SK-N-SH (cell line): Measurements from ENCODE around the gene ZC3H7A. TPM values are rescaled to one million over a fixed set of nuclear protein-coding genes. Genes with fewer than 3 reads are reported as not detected.

Source experiments
- CTCF ChIA-PET: fragments of 300-600, 350-600 bp; formaldehyde crosslinking; extraction: SDS; loops from one replicate; lab custom pipeline; 2021; lab: Yijun Ruan, JAX
- POLR2A ChIA-PET: fragments of 350-600 bp; sonication (Branson Sonifier 250); formaldehyde crosslinking; extraction: SDS; loops from one replicate; lab custom pipeline; 2020; ENCODE audit warnings: antibody characterized with exemption, inconsistent platforms; lab: Yijun Ruan, JAX
- DNase-seq: peaks from one replicate; pipeline ENCODE4 v3.0.0; 2012
- H2AFZ ChIP-seq: fragments of 200-600 bp; sonication (generic); 2 replicates; pipeline ENCODE4 v1.8.1; 2016; ENCODE audit warnings: antibody characterized with exemption, mild to moderate bottlenecking, low read depth
- H3F3A ChIP-seq: fragments of 200-600 bp; sonication (generic); replicated peaks from 2 replicates; pipeline ENCODE3; 2016; ENCODE audit warnings: antibody characterized with exemption, mild to moderate bottlenecking; ENCODE audit not compliant: insufficient read depth
- H3K27ac ChIP-seq, 2 experiments: fragments of 200-500 bp in 1 of 2; fragments of 200-600 bp in 1 of 2; sonication (Bioruptor generic) in 1 of 2; sonication (generic), shearing (Covaris generic) in 1 of 2; 2 replicates each; pipeline versions ENCODE4 v1.5.1 to v1.6.1; 2014 to 2016; ENCODE audit warnings: low read depth in 2 of 2, inconsistent platforms in 1 of 2, low read length in 1 of 2, mild to moderate bottlenecking in 1 of 2, mixed read lengths in 1 of 2
- H3K27me3 ChIP-seq: fragments of 200-600 bp; sonication (generic), shearing (Covaris generic); 2 replicates; pipeline ENCODE4 v1.6.1; 2016; ENCODE audit warnings: mixed run types; ENCODE audit not compliant: insufficient read depth
- H3K36me3 ChIP-seq, 2 experiments: fragments of 200-500 bp in 1 of 2; fragments of 200-600 bp in 1 of 2; sonication (Bioruptor generic) in 1 of 2; sonication (generic) in 1 of 2; replicated peaks in 1 of 2; 2 replicates each; pipeline versions ENCODE3 to v1.5.1; 2014 to 2016; ENCODE audit warnings: low read length in 1 of 2, mild to moderate bottlenecking in 1 of 2; ENCODE audit not compliant: insufficient read depth in 2 of 2, control insufficient read depth in 1 of 2
- H3K4me1 ChIP-seq, 2 experiments: fragments of 200-500 bp in 1 of 2; fragments of 200-600 bp in 1 of 2; sonication (Bioruptor generic) in 1 of 2; sonication (generic), shearing (Covaris generic) in 1 of 2; 2 replicates each; pipeline versions ENCODE4 v1.5.1 to v1.6.1; 2014 to 2016; ENCODE audit warnings: low read depth in 1 of 2, low read length in 1 of 2, mixed run types in 1 of 2; ENCODE audit not compliant: insufficient read depth in 2 of 2, control insufficient read depth in 1 of 2
- H3K4me2 ChIP-seq: fragments of 200-600 bp; sonication (generic), shearing (Covaris generic); 2 replicates; pipeline ENCODE4 v1.6.1; 2017; ENCODE audit warnings: mixed run types
- H3K4me3 ChIP-seq, 2 experiments: fragments of 200-500 bp in 1 of 2; fragments of 200-600 bp in 1 of 2; sonication (Bioruptor generic) in 1 of 2; sonication (generic), shearing (Covaris generic) in 1 of 2; 2 replicates each; pipeline versions ENCODE4 v1.5.1 to v1.8.1; 2014 to 2016; ENCODE audit warnings: low read depth in 2 of 2, inconsistent platforms in 1 of 2, low read length in 1 of 2, mild to moderate bottlenecking in 1 of 2, mixed read lengths in 1 of 2, moderate library complexity in 1 of 2
- H3K79me2 ChIP-seq: fragments of 200-600 bp; sonication (generic); 2 replicates; pipeline ENCODE4 v1.8.1; 2017; ENCODE audit warnings: mild to moderate bottlenecking; ENCODE audit not compliant: insufficient read depth
- H3K9ac ChIP-seq: fragments of 200-600 bp; sonication (generic); 2 replicates; pipeline ENCODE4 v1.6.1; 2017; ENCODE audit warnings: mixed run types
- H3K9me2 ChIP-seq: fragments of 200-600 bp; sonication (generic); 2 replicates; pipeline ENCODE4 v1.6.1; 2017; ENCODE audit warnings: mixed run types
- H3K9me3 ChIP-seq: fragments of 200-600 bp; sonication (generic); 2 replicates; pipeline ENCODE4 v1.6.1; 2017; ENCODE audit warnings: mixed run types, mild to moderate bottlenecking, moderate library complexity
- H4K20me1 ChIP-seq: fragments of 200-600 bp; sonication (generic); 2 replicates; pipeline ENCODE4 v1.6.1; 2017; ENCODE audit warnings: mild to moderate bottlenecking, mixed run types; ENCODE audit not compliant: insufficient read depth
- CHD2 ChIP-seq: fragments of 150-350 bp; IDR thresholded peaks from 2 replicates; pipeline ENCODE4 v1.6.1; 2018; ENCODE audit warnings: low read length; ENCODE audit not compliant: partially characterized antibody
- EZH2phosphoT487 ChIP-seq: fragments of 200-600 bp; sonication (generic); IDR thresholded peaks from 2 replicates; pipeline ENCODE4 v1.6.1; 2017; ENCODE audit warnings: low read depth, mixed run types, mild to moderate bottlenecking, antibody characterized with exemption, moderate library complexity, borderline replicate concordance
- FOXM1 ChIP-seq: IDR thresholded peaks from 2 replicates; pipeline ENCODE4 v1.4.0; 2012; ENCODE audit warnings: low read depth, mild to moderate bottlenecking
- JUND ChIP-seq: IDR thresholded peaks from 2 replicates; pipeline ENCODE4 v1.4.0; 2012
- POLR2AphosphoS5 ChIP-seq: IDR thresholded peaks from 2 replicates; pipeline ENCODE4 v1.6.1; 2012; ENCODE audit warnings: low read depth, low read length
- SIN3A ChIP-seq: IDR thresholded peaks from 2 replicates; pipeline ENCODE4 v1.6.1; 2012; ENCODE audit warnings: low read depth, mild to moderate bottlenecking, low read length, moderate library complexity, borderline replicate concordance
- SMC3 ChIP-seq: IDR thresholded peaks from 2 replicates; pipeline ENCODE4 v1.6.1; 2012; ENCODE audit warnings: low read depth, low read length, improper control_type of control experiment
- TEAD4 ChIP-seq: IDR thresholded peaks from 2 replicates; pipeline ENCODE4 v1.4.0; 2012; ENCODE audit warnings: mild to moderate bottlenecking, borderline replicate concordance; ENCODE audit not compliant: insufficient read depth
- WGBS: methylation state at CpG from one replicate; pipeline ENCODE4 v1.1.6; 2017; ENCODE audit warnings: low lambda C conversion rate; 5-methylcytosine and 5-hydroxymethylcytosine counted together
- polyA plus RNA-seq, 3 experiments: library from polyadenylated mRNA; depleted of rRNA; stranded (reverse); fragments of >200 nt; gene quantifications; 2 replicates each; pipeline ENCODE4 v1.2.3, GENCODE V29; 2012
- TF ChIP-seq, protein P1 (sequence below): fragments of 150-350 bp; IDR thresholded peaks from 2 replicates; pipeline ENCODE4 v1.6.1; 2017; ENCODE audit warnings: antibody characterized with exemption, low read length, low read depth, borderline replicate concordance
- TF ChIP-seq, protein P2 (sequence below): IDR thresholded peaks from 2 replicates; pipeline ENCODE4 v1.4.0; 2012; ENCODE audit warnings: low read depth
- TF ChIP-seq, protein P3 (sequence below): IDR thresholded peaks from 2 replicates; pipeline ENCODE4 v1.4.0; 2012; ENCODE audit warnings: low read depth, borderline replicate concordance

Gene ZC3H7A
- polyA plus RNA-seq, 1 of the 3 experiments (the other 2 are of a cell fraction) = 31.9 TPM

DNA sequence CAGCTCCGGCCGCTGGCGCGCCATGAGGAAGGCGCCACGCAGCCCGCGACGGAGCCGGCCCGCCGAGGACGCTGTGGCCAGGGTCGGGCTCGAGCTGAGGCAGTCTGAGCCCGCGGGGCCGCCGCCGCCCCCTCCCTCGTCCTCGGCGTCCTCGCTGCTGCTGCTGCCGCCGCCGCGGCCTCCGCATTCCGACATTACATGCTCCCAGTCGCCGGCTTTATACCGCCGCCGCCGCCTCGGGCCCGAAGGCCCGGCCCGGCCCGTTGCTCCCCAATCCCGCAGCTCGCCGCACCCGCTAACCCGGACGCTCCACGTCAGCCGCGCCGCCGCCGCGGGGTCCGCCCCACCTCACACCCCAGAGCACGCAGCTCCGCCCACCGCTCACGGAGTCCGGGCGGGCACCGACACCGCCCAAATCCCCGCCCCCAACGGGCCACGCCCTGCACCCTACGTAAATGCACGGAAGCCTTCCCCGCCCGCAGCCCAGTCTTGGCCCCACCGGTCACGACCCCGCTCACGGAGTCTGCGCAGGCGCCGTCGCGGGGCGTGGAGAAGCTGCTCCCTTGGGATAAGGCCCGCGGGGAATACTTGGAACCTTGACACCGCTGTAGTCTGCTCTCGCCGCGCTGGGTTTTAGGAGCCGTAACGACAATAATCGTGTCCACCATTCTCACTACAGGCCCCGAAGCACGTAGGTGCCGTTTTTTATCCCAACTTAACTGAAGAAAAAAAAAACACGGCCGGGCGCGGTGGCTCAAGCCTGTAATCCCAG is 54.3 kb downstream of the ZC3H7A start, which contains the start of gene TXNDC11 (continued):
- TF ChIP-seq, protein P1, sequence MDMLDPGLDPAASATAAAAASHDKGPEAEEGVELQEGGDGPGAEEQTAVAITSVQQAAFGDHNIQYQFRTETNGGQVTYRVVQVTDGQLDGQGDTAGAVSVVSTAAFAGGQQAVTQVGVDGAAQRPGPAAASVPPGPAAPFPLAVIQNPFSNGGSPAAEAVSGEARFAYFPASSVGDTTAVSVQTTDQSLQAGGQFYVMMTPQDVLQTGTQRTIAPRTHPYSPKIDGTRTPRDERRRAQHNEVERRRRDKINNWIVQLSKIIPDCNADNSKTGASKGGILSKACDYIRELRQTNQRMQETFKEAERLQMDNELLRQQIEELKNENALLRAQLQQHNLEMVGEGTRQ = no peak
- TF ChIP-seq JUND (no peak), EZH2phosphoT487 (no peak), SMC3 (no peak), FOXM1 (no peak), TEAD4 (no peak), POLR2AphosphoS5 (peak; percentile 82)
- TF ChIP-seq, protein P2, sequence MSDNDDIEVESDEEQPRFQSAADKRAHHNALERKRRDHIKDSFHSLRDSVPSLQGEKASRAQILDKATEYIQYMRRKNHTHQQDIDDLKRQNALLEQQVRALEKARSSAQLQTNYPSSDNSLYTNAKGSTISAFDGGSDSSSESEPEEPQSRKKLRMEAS = peak; percentile 10; the same call in 1 of the 2 replicates
- TF ChIP-seq, protein P3, sequence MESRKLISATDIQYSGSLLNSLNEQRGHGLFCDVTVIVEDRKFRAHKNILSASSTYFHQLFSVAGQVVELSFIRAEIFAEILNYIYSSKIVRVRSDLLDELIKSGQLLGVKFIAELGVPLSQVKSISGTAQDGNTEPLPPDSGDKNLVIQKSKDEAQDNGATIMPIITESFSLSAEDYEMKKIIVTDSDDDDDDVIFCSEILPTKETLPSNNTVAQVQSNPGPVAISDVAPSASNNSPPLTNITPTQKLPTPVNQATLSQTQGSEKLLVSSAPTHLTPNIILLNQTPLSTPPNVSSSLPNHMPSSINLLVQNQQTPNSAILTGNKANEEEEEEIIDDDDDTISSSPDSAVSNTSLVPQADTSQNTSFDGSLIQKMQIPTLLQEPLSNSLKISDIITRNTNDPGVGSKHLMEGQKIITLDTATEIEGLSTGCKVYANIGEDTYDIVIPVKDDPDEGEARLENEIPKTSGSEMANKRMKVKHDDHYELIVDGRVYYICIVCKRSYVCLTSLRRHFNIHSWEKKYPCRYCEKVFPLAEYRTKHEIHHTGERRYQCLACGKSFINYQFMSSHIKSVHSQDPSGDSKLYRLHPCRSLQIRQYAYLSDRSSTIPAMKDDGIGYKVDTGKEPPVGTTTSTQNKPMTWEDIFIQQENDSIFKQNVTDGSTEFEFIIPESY = no peak

DNA sequence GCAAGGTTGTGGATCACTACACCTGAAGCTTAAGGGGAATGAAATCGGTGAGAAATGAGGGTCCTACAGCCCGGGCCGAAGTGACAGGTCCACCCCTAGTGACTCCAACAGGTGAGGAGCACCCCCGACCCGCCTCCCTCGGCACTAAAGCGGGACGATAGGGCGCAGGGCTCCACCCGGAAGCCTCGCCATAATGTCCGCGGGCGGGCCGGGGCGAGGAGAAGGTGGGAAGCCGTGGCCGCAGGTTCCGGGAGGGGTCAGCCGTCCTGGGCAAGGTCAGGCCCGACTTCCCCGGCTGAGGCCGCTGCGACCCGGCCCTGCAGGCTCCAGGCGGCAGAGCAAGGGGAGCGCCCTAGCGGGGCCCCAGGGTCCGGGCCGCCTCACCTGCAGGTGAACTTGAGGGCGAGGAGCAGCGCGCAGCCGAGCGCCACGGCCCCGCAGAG is 54.9 kb downstream of the ZC3H7A start:
- peak overlapping the region; percentile 75 to 78; a peak in 3 of 4 replicates for H3K27ac ChIP-seq
- no peaks in the 10 kb centered on the region for H3K9me3 ChIP-seq
- CTCF ChIA-PET = interaction anchor here (0.7 to 4.2 kb wide), 7 partner anchors 28 to 325 kb away, joined by 3 to 20 read pairs (median 4); partner anchors contain the start of gene ZC3H7A
- peaks cover 45% of the 10 kb centered on the region for H4K20me1 ChIP-seq
- peaks cover 56% of the 10 kb centered on the region for H3K79me2 ChIP-seq
- DNase-seq = no peak
- no peaks in the 10 kb centered on the region for H3K9me2 ChIP-seq
- H3K4me2 ChIP-seq = peak overlapping the region; percentile 93
- TF ChIP-seq SIN3A (0 out of 2 replicates have a peak, but pooled peaks have one; percentile 12), CHD2 (no peak), POLR2AphosphoS5 (no peak)
- TF ChIP-seq, all 33 proteins: peak for 1
- Histone ChIP-seq H3K4me3 (peak overlapping the region; percentile 72 to 87), H3K9ac (peak overlapping the region; percentile 87), H3F3A (peaks cover 9% of the 10 kb centered on the region), H3K4me1 (peaks cover 6 to 14% of the 10 kb centered on the region in 2 experiments; a peak in 3 of 4 replicates), H3K27me3 (no peaks in the 10 kb centered on the region), H2AFZ (peak overlapping the region; percentile 80), H3K36me3 (peaks cover 3 to 14% of the 10 kb centered on the region in 2 experiments)
- WGBS = 4% methylated on average over 5 of the region's 37 CpGs
- POLR2A ChIA-PET = interaction anchor here (0.6 to 2.1 kb wide), 4 partner anchors 12 to 259 kb away, joined by 3 to 16 read pairs (median 6); partner anchors contain the start of gene ZC3H7A
